K562 (cell line): ENCODE measurements around the gene RAD54L. TPM values are rescaled to one million over a fixed set of nuclear protein-coding genes. Genes with fewer than 3 reads are reported as not detected.

Experiments
- CC2D1A ChIP-seq: fragments of 450-650 bp; IDR thresholded peaks from 2 replicates; pipeline ENCODE4 v1.6.1; 2017; ENCODE audit warnings: mild to moderate bottlenecking
- HDAC2 ChIP-seq: fragments of 450-650 bp; IDR thresholded peaks from 2 replicates; pipeline ENCODE4 v1.6.1; 2016; ENCODE audit warnings: mild to moderate bottlenecking
- KHSRP ChIP-seq: fragments of 450-650 bp; IDR thresholded peaks from 2 replicates; pipeline ENCODE4 v1.6.1; 2017
- MAFK ChIP-seq: IDR thresholded peaks from 2 replicates; pipeline ENCODE4 v1.6.1; 2011; ENCODE audit warnings: low read length, improper control_type of control experiment
- MCM2 ChIP-seq: fragments of 450-650 bp; IDR thresholded peaks from 2 replicates; pipeline ENCODE4 v1.6.1; 2017; ENCODE audit warnings: low read depth, mild to moderate bottlenecking
- MEF2A ChIP-seq: IDR thresholded peaks from 2 replicates; pipeline ENCODE4 v1.6.1; 2011; ENCODE audit warnings: low read depth, mild to moderate bottlenecking, low read length, moderate library complexity; ENCODE audit not compliant: control insufficient read depth
- NR1H2 ChIP-seq: sonication (generic); formaldehyde crosslinking; IDR thresholded peaks from 2 replicates; pipeline ENCODE4 v1.4.0; 2020; ENCODE audit warnings: mild to moderate bottlenecking, missing genetic modification reagents
- ZNF507 ChIP-seq: conservative IDR thresholded peaks from 2 replicates; pipeline ENCODE4 v1.6.1; 2017; ENCODE audit warnings: missing genetic modification characterization, missing compliant biosample characterization
- ZNF717 ChIP-seq: fragments of 250-450 bp; sonication (Bioruptor Pico); IDR thresholded peaks from 2 replicates; pipeline ENCODE4 v1.5.0; 2021
- polyA plus RNA-seq, 8 experiments: library from polyadenylated mRNA; depleted of rRNA in 4 of 8; stranded (reverse) in 5 of 8; unstranded in 3 of 8; fragments of >200 nt; fragmentation: Nextera tagmentation in 2 of 8; fragmentation: Illumina TruSeq in 1 of 8; extraction: Ambion mirVana in 2 of 8; extraction: Trizol in 1 of 8; gene quantifications; 2 replicates each; pipeline versions ENCODE4 v1.2.1 to v1.2.3, GENCODE V29; 2011 to 2014; ENCODE audit warnings: inconsistent platforms in 1 of 8, missing spikeins in 1 of 8
- total RNA-seq, 7 experiments: library from RNA; depleted of rRNA in 6 of 7; stranded (reverse); fragments of >200 nt in 6 of 7; fragmentation: Illumina TruSeq in 2 of 7; extraction: Trizol in 2 of 7; gene quantifications; 2 replicates each; pipeline versions ENCODE4 v1.2.1 to v1.2.3, GENCODE V29; 2011 to 2021; ENCODE audit warnings: low replicate concordance in 1 of 7
- TF ChIP-seq, protein P1 (sequence below), 2 experiments: fragments of 450-650 bp; IDR thresholded peaks; 2 replicates each; pipeline ENCODE4 v1.6.1; 2016; ENCODE audit warnings: mild to moderate bottlenecking in 2 of 2, borderline replicate concordance in 1 of 2, low read depth in 1 of 2, moderate library complexity in 1 of 2
- TF ChIP-seq, protein P2 (sequence below): fragments of 200-800 bp; sonication (Bioruptor generic); IDR thresholded peaks from 2 replicates; pipeline ENCODE4 v1.6.1; 2017; ENCODE audit warnings: missing genetic modification characterization, missing compliant biosample characterization

RAD54L gene
- total and polyA plus RNA-seq, 9 of the 15 experiments (the other 6 are each of a cell fraction or from before 2014, with no cell fraction given): 17.9 to 92.3 (median 37.5) TPM

DNA sequence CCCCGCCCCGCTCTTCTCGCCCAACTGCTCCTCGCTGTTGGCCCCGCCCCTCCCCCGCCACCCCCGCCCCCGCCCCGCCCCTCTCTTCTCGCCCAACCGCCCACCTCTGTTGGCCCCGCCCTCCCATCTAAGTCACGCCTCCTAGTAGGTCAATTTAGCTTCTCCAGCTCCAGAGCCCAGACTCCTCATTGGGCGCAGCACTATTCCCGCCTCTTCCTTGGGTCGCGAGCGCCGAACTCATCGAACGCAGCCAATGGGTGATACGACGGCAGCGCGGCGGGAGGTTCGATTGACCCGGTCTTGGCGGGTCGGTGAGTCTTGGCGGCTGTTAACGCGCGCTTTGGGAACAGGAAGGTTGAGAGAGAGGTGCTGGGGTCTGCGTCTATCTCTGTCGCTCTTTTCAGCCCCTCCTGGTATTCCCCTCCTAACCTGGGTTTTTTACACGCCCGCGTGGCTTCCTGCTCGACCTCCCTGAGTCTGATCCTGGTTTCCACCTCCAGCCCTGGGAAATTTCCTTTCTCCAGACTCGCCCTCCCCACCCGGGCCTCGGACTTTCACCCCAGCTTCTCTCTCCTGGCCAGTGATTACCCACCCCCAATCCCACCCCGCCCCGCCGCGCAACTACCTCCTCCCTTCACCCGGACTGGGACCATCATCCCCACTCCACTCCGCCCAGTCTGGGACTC lies at the start of gene RAD54L (continued):
- TF ChIP-seq, protein P1, sequence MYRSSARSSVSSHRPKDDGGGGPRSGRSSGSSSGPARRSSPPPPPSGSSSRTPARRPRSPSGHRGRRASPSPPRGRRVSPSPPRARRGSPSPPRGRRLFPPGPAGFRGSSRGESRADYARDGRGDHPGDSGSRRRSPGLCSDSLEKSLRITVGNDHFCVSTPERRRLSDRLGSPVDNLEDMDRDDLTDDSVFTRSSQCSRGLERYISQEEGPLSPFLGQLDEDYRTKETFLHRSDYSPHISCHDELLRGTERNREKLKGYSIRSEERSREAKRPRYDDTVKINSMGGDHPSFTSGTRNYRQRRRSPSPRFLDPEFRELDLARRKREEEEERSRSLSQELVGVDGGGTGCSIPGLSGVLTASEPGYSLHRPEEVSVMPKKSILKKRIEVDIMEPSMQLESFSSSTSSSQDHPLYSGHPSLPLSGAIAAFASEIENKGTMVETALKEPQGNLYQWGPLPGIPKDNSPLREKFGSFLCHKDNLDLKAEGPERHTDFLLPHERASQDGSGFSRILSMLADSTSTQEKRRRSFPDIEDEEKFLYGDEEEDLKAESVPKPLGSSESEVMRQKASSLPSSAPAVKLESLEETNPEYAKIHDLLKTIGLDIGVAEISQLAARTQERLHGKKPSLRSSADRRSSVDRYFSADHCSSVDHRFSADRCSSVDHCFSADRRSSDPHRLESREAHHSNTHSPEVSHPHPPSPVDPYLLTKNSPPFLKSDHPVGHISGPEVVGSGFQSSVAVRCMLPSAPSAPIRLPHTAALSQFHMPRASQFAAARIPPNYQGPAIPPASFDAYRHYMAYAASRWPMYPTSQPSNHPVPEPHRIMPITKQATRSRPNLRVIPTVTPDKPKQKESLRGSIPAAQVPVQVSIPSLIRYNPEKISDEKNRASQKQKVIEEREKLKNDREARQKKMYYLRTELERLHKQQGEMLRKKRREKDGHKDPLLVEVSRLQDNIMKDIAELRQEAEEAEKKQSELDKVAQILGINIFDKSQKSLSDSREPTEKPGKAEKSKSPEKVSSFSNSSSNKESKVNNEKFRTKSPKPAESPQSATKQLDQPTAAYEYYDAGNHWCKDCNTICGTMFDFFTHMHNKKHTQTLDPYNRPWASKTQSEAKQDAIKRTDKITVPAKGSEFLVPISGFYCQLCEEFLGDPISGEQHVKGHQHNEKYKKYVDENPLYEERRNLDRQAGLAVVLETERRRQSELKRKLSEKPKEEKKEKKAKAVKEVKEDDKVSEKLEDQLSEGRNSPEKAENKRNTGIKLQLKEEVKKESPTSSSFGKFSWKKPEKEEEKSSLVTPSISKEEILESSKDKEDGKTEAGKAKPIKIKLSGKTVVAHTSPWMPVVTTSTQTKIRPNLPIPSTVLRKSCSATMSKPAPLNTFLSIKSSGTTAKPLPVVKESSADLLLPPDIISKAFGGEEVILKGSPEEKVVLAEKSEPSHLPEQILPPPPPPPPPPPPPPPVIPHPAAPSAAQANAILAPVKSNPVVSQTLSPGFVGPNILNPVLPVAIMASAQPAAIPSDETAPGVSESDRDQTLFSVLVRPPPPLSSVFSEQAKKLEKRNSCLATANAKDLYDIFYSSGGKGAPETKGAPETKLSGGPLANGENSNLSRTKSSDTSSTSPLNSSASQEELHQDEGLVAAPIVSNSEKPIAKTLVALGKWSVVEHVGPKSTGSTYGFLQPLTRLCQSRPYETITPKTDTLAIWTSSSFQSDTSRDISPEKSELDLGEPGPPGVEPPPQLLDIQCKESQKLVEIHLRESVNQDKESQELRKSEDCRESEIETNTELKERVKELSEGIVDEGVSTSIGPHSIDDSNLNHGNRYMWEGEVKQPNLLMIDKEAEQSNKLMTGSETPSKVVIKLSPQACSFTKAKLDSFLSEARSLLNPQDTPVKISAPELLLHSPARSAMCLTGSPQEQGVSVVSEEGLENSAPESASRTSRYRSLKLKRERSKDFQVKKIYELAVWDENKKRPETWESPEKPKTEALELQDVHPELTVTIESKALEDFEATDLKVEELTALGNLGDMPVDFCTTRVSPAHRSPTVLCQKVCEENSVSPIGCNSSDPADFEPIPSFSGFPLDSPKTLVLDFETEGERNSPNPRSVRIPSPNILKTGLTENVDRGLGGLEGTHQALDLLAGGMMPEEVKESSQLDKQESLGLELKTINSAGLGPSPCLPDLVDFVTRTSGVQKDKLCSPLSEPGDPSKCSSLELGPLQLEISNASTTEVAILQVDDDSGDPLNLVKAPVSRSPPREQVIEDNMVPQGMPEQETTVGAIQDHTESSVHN (IDR thresholded peaks at IDR 0.05; ENCODE audit: borderline replicate concordance in 1 of 2, low read depth in 1 of 2): no peak
- TF ChIP-seq CC2D1A (no peak), NR1H2 (CRISPR knock-in tag) (no peak), ZNF717 (CRISPR knock-in tag) (no peak), ZNF507 (tag) (no peak), KHSRP (no peak), HDAC2 (peak; percentile 64), MAFK (peak; percentile 20; the same call in 1 of the 2 replicates), MCM2 (no peak), MEF2A (no peak)
- TF ChIP-seq, protein P2, sequence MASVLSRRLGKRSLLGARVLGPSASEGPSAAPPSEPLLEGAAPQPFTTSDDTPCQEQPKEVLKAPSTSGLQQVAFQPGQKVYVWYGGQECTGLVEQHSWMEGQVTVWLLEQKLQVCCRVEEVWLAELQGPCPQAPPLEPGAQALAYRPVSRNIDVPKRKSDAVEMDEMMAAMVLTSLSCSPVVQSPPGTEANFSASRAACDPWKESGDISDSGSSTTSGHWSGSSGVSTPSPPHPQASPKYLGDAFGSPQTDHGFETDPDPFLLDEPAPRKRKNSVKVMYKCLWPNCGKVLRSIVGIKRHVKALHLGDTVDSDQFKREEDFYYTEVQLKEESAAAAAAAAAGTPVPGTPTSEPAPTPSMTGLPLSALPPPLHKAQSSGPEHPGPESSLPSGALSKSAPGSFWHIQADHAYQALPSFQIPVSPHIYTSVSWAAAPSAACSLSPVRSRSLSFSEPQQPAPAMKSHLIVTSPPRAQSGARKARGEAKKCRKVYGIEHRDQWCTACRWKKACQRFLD (CRISPR knock-in tag): peak; percentile 86
